Breast epithelium (tissue), 4 donors: ENCODE data around the gene SAMD15. TPM values are rescaled to one million over a fixed set of nuclear protein-coding genes. Genes with fewer than 3 reads are reported as not detected.

Source experiments
- DNase-seq, 2 donors: peaks; one replicate each; pipeline ENCODE4 v3.0.0-alpha.2; 2019; ENCODE audit warnings: low spot score in 2 of 2
- H3K27ac ChIP-seq, 2 donors: fragments of 200-600 bp; sonication (generic) in 1 of 2; one replicate each; pipeline ENCODE4 v1.5.1; 2016 to 2019; ENCODE audit warnings: mild to moderate bottlenecking in 1 of 2
- H3K27me3 ChIP-seq, 2 donors: fragments of 200-600 bp; sonication (generic) in 1 of 2; one replicate each; pipeline versions ENCODE4 v1.5.1 to v1.6.0; 2017 to 2019; ENCODE audit warnings: control low read depth in 1 of 2, mild to moderate bottlenecking in 1 of 2
- H3K36me3 ChIP-seq: fragments of 200-600 bp; one replicate; pipeline ENCODE4 v1.5.1; 2019
- H3K4me1 ChIP-seq, 2 donors: fragments of 200-600 bp; sonication (generic); one replicate each; pipeline ENCODE4 v1.5.1; 2016 to 2019; ENCODE audit warnings: control low read depth in 1 of 2
- H3K4me3 ChIP-seq, 3 donors: fragments of 200-600 bp; sonication (generic); 1 replicate in 2 of 3; 2 replicates in 1 of 3; pipeline ENCODE4 v1.5.1; 2016 to 2019; ENCODE audit warnings: mild to moderate bottlenecking in 3 of 3, moderate library complexity in 2 of 3
- H3K9me3 ChIP-seq, 2 donors: fragments of 200-600 bp; sonication (generic) in 1 of 2; one replicate each; pipeline ENCODE4 v1.5.1; 2016 to 2019; ENCODE audit warnings: control low read depth in 1 of 2
- POLR2A ChIP-seq: fragments of 450-650 bp; IDR thresholded peaks from one replicate; pipeline ENCODE4 v1.6.1; 2016; ENCODE audit warnings: antibody characterized with exemption, mild to moderate bottlenecking, moderate library complexity
- POLR2AphosphoS5 ChIP-seq, 3 donors: sonication (generic); formaldehyde crosslinking; IDR thresholded peaks; one replicate each; pipeline ENCODE4 v1.6.1; 2017; ENCODE audit warnings: antibody characterized with exemption in 3 of 3
- intact Hi-C: fragments of 100-400 bp; cut with DNase I; formaldehyde crosslinking; loops from one replicate; pipeline ENCODE4 v1.15.1; 2023; ENCODE audit warnings: low total_unique reads
- total RNA-seq, 3 donors: library from RNA; depleted of rRNA; stranded (reverse); fragments of >200 nt; gene quantifications; one replicate each; pipeline ENCODE4 v1.1.0, GENCODE V29; 2016
- TF ChIP-seq, protein P1 (sequence below), 3 donors: fragments of 450-650 bp; IDR thresholded peaks; one replicate each; pipeline ENCODE4 v1.5.1; 2016 to 2017; ENCODE audit warnings: antibody characterized with exemption in 3 of 3, mild to moderate bottlenecking in 3 of 3, moderate library complexity in 3 of 3

Gene SAMD15
- total RNA-seq, 3 donors from 2014 or later: 0.32 to 4.2 (median 2.0) TPM

DNA sequence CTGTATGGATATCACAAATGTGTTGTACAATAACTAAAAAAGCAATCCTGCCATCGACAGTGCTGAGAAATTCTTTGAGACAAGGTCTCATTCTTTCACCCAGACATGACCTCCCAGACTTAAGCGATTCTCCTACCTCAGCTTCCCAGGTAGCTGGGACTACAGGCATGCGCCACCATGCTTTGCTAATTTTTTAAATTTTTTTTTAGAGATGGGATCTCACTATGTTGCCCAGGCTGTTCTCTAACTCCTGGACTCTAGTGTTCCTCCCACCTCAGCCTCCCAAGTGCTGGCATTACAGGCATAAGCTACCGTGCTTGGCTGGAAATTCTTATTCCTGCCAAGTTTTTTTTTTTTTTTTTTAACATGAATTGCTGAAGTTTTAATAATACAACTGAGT lies 62.7 kb downstream of the SAMD15 start:
- Histone ChIP-seq H3K9me3 (no peaks in the 10 kb centered on the region), H3K4me3 (no peak overlapping the region), H3K4me1 (no peaks in the 10 kb centered on the region), H3K27me3 (no peaks in the 10 kb centered on the region), H3K27ac (no peak overlapping the region), H3K36me3 (peaks cover 24% of the 10 kb centered on the region)
- TF ChIP-seq POLR2A (no peak), POLR2AphosphoS5 (IDR thresholded peaks at IDR 0.05) (no peak)
- TF ChIP-seq, protein P1, sequence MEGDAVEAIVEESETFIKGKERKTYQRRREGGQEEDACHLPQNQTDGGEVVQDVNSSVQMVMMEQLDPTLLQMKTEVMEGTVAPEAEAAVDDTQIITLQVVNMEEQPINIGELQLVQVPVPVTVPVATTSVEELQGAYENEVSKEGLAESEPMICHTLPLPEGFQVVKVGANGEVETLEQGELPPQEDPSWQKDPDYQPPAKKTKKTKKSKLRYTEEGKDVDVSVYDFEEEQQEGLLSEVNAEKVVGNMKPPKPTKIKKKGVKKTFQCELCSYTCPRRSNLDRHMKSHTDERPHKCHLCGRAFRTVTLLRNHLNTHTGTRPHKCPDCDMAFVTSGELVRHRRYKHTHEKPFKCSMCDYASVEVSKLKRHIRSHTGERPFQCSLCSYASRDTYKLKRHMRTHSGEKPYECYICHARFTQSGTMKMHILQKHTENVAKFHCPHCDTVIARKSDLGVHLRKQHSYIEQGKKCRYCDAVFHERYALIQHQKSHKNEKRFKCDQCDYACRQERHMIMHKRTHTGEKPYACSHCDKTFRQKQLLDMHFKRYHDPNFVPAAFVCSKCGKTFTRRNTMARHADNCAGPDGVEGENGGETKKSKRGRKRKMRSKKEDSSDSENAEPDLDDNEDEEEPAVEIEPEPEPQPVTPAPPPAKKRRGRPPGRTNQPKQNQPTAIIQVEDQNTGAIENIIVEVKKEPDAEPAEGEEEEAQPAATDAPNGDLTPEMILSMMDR (IDR thresholded peaks at IDR 0.05): no peak
- intact Hi-C loops: no loop called here
- DNase-seq: no peak

Other genes with a start within 250 kb of the SAMD15 start
- gene ZDHHC22, start 235.6 kb upstream of the SAMD15 start, total RNA-seq: not detected
- gene TMEM63C, start 195.6 kb upstream of the SAMD15 start, total RNA-seq: 1 to 10 TPM in 2 of 3 donors, under 1 TPM in 1; 0.16 to 8.0 (median 3.9) TPM
- gene NGB, start 106.2 kb upstream of the SAMD15 start, total RNA-seq: not detected
- gene POMT2, start 56.5 kb upstream of the SAMD15 start, total RNA-seq: 10 to 100 TPM; 16.8 to 30.3 (median 25.2) TPM
- gene GSTZ1, start 56.3 kb upstream of the SAMD15 start, total RNA-seq: 10 to 100 TPM; 24.3 to 42.2 (median 32.6) TPM
- 10 to 100 TPM in 2 of 3 donors, 1 to 10 TPM in 1; 9.4 to 16.0 (median 14.4) TPM for gene TMED8, start 285 bp upstream of the SAMD15 start, total RNA-seq
- 1 to 10 TPM in 1 of 3 donors, under 1 TPM in 1, not detected in 1; 0.48 to 1.3 TPM for gene NOXRED1, start 46.1 kb downstream of the SAMD15 start, total RNA-seq
- 10 to 100 TPM; 14.7 to 25.9 (median 19.2) TPM for gene VIPAS39, start 80.2 kb downstream of the SAMD15 start, total RNA-seq
- 100 to 1,000 TPM in 2 of 3 donors, 10 to 100 TPM in 1; 81.0 to 121 (median 110) TPM for gene AHSA1, start 80.7 kb downstream of the SAMD15 start, total RNA-seq
- under 1 TPM in 2 of 3 donors, not detected in 1; 0.32 to 0.59 TPM for gene ISM2, start 121.4 kb downstream of the SAMD15 start, total RNA-seq
- gene SPTLC2, start 239.3 kb downstream of the SAMD15 start, total RNA-seq: 10 to 100 TPM; 31.2 to 47.2 (median 42.6) TPM